HG03175 (cell line): Measurements from ENCODE around the gene CEP41.

ENCODE experiments used
- ATAC-seq: cut with Tn5 transposase; IDR thresholded peaks from one replicate; pipeline ENCODE4 v1.9.1; 2021; ENCODE audit warnings: mild to moderate bottlenecking, moderate library complexity; ENCODE audit not compliant: unreplicated experiment

The CEP41 gene

GRCh38 chr7:130353196-130353595 lies 87.6 kb downstream of the CEP41 start:
- ATAC-seq = no peak

- no peak for ATAC-seq
Observed at GRCh38 chr7:130352194-130353074, 88.4 kb downstream of the CEP41 start.

- ATAC-seq = no peak
Observed at GRCh38 chr7:130351791-130352090, 89.1 kb downstream of the CEP41 start.

GRCh38 chr7:130350945-130351790 lies 89.6 kb downstream of the CEP41 start:
- no peak for ATAC-seq

- no peak for ATAC-seq
Observed at GRCh38 chr7:130349911-130350782, 90.7 kb downstream of the CEP41 start.

- no peak for ATAC-seq
Observed at GRCh38 chr7:130346941-130347340, 93.9 kb downstream of the CEP41 start.

GRCh38 chr7:130346177-130346905 lies 94.5 kb downstream of the CEP41 start:
- no peak for ATAC-seq

- no peak for ATAC-seq
Observed at GRCh38 chr7:130345725-130346124, 95.1 kb downstream of the CEP41 start.

GRCh38 chr7:130345136-130345535 lies 95.7 kb downstream of the CEP41 start:
- ATAC-seq = no peak

GRCh38 chr7:130344271-130344866 lies 96.4 kb downstream of the CEP41 start, which contains the start of gene CPA5:
TSS of gene CPA5 (plus strand) at chr7:130344816. CDS start at chr7:130346486, 1,670 bp downstream.
- ATAC-seq = no peak
